K562 (cell line): ENCODE measurements around the gene RAB5B. TPM values are rescaled to one million over a fixed set of nuclear protein-coding genes. Genes with fewer than 3 reads are reported as not detected.

ENCODE experiments used
- ARID2 ChIP-seq: fragments of 450-650 bp; IDR thresholded peaks from 2 replicates; pipeline ENCODE4 v1.6.1; 2017; ENCODE audit warnings: antibody characterized with exemption, mild to moderate bottlenecking
- BDP1 ChIP-seq: IDR thresholded peaks from 3 replicates; pipeline ENCODE4 v1.6.1; 2011; ENCODE audit not compliant: insufficient read length, insufficient read depth
- CREBBP ChIP-seq: IDR thresholded peaks from one replicate; pipeline ENCODE4 v1.6.1; 2012; ENCODE audit warnings: low read depth, mild to moderate bottlenecking, control low read depth, inconsistent platforms, low read length
- E4F1 ChIP-seq: fragments of 250-450 bp; sonication (Bioruptor Pico); IDR thresholded peaks from 2 replicates; pipeline ENCODE4 v1.5.0; 2021; ENCODE audit warnings: mild to moderate bottlenecking, borderline replicate concordance
- ETV5 ChIP-seq: sonication (generic); formaldehyde crosslinking; IDR thresholded peaks from 2 replicates; pipeline ENCODE4 v1.4.0; 2020; ENCODE audit warnings: low read depth, mild to moderate bottlenecking, missing genetic modification reagents
- GMEB1 ChIP-seq: fragments of 250-450 bp; sonication (Bioruptor Pico); IDR thresholded peaks from 2 replicates; pipeline ENCODE4 v1.4.0; 2020; ENCODE audit warnings: mild to moderate bottlenecking
- HDAC1 ChIP-seq, 2 experiments: fragments of 450-650 bp; IDR thresholded peaks; 2 replicates each; pipeline ENCODE4 v1.6.1; 2016 to 2017; ENCODE audit warnings: inconsistent platforms in 1 of 2, mild to moderate bottlenecking in 1 of 2, moderate library complexity in 1 of 2
- HES1 ChIP-seq: fragments of 450-650 bp; IDR thresholded peaks from 2 replicates; pipeline ENCODE4 v1.6.1; 2016; ENCODE audit warnings: low read depth, mild to moderate bottlenecking, moderate library complexity
- HNRNPL ChIP-seq: fragments of 200-400 bp; formaldehyde crosslinking; IDR thresholded peaks from 2 replicates; pipeline ENCODE4 v1.6.1; 2017; ENCODE audit warnings: low read depth, mild to moderate bottlenecking, low read length
- HNRNPLL ChIP-seq: fragments of 200-400 bp; formaldehyde crosslinking; IDR thresholded peaks from 2 replicates; pipeline ENCODE4 v1.6.1; 2017; ENCODE audit warnings: low read length, low read depth, mild to moderate bottlenecking; ENCODE audit not compliant: poor library complexity, severe bottlenecking
- IFI16 ChIP-seq: fragments of 250-450 bp; sonication (Bioruptor Pico); IDR thresholded peaks from 2 replicates; pipeline ENCODE4 v2.1.2; 2022; ENCODE audit warnings: mild to moderate bottlenecking, inconsistent platforms
- NCOA4 ChIP-seq: fragments of 450-650 bp; IDR thresholded peaks from 2 replicates; pipeline ENCODE4 v1.6.1; 2018; ENCODE audit warnings: mild to moderate bottlenecking; ENCODE audit not compliant: partially characterized antibody
- NFRKB ChIP-seq: fragments of 450-650 bp; IDR thresholded peaks from 2 replicates; pipeline ENCODE4 v1.6.1; 2016; ENCODE audit warnings: low read depth
- NR1H2 ChIP-seq: sonication (generic); formaldehyde crosslinking; IDR thresholded peaks from 2 replicates; pipeline ENCODE4 v1.4.0; 2020; ENCODE audit warnings: mild to moderate bottlenecking, missing genetic modification reagents
- PHF21A ChIP-seq: fragments of 450-650 bp; IDR thresholded peaks from 2 replicates; pipeline ENCODE4 v1.6.1; 2017; ENCODE audit warnings: low read depth, borderline replicate concordance
- SIX5 ChIP-seq, 2 experiments: IDR thresholded peaks; 2 replicates each; pipeline ENCODE4 v1.6.1; 2011; ENCODE audit warnings: low read length in 2 of 2, borderline replicate concordance in 1 of 2, low read depth in 1 of 2, mild to moderate bottlenecking in 1 of 2, moderate library complexity in 1 of 2; ENCODE audit not compliant: insufficient read depth in 1 of 2
- SMAD4 ChIP-seq: fragments of 250-450 bp; sonication (Bioruptor Pico); conservative IDR thresholded peaks from 2 replicates; pipeline ENCODE4 v1.8.0; 2021; ENCODE audit warnings: inconsistent platforms, mild to moderate bottlenecking, moderate library complexity
- TAF15 ChIP-seq: fragments of 200-400 bp; formaldehyde crosslinking; IDR thresholded peaks from 2 replicates; pipeline ENCODE4 v1.6.1; 2017; ENCODE audit warnings: mild to moderate bottlenecking, low read depth, low read length, moderate library complexity
- TFAM ChIP-seq: fragments of 250-450 bp; sonication (Bioruptor Pico); conservative IDR thresholded peaks from 2 replicates; pipeline ENCODE4 v1.5.0; 2021; ENCODE audit warnings: mild to moderate bottlenecking, moderate library complexity
- USF1 ChIP-seq: sonication (generic); formaldehyde crosslinking; IDR thresholded peaks from 2 replicates; pipeline ENCODE4 v1.9.0; 2022; ENCODE audit warnings: mild to moderate bottlenecking, missing genetic modification reagents
- ZBTB1 ChIP-seq: sonication (generic); formaldehyde crosslinking; IDR thresholded peaks from 2 replicates; pipeline ENCODE4 v1.8.1; 2023; ENCODE audit warnings: missing genetic modification reagents, low read depth, mild to moderate bottlenecking, borderline replicate concordance
- ZNF239 ChIP-seq: fragments of 250-450 bp; sonication (Bioruptor Pico); IDR thresholded peaks from 2 replicates; pipeline ENCODE4 v1.4.0; 2020; ENCODE audit warnings: mild to moderate bottlenecking
- ZNF699 ChIP-seq: fragments of 250-450 bp; sonication (Bioruptor Pico); IDR thresholded peaks from 2 replicates; pipeline ENCODE4 v1.8.0; 2021; ENCODE audit warnings: mild to moderate bottlenecking, moderate library complexity; ENCODE audit not compliant: insufficient replicate concordance
- polyA plus RNA-seq, 8 experiments: library from polyadenylated mRNA; depleted of rRNA in 4 of 8; stranded (reverse) in 5 of 8; unstranded in 3 of 8; fragments of >200 nt; fragmentation: Nextera tagmentation in 2 of 8; fragmentation: Illumina TruSeq in 1 of 8; extraction: Ambion mirVana in 2 of 8; extraction: Trizol in 1 of 8; gene quantifications; 2 replicates each; pipeline versions ENCODE4 v1.2.1 to v1.2.3, GENCODE V29; 2011 to 2014; ENCODE audit warnings: inconsistent platforms in 1 of 8, missing spikeins in 1 of 8
- total RNA-seq, 7 experiments: library from RNA; depleted of rRNA in 6 of 7; stranded (reverse); fragments of >200 nt in 6 of 7; fragmentation: Illumina TruSeq in 2 of 7; extraction: Trizol in 2 of 7; gene quantifications; 2 replicates each; pipeline versions ENCODE4 v1.2.1 to v1.2.3, GENCODE V29; 2011 to 2021; ENCODE audit warnings: low replicate concordance in 1 of 7

Gene RAB5B
- total and polyA plus RNA-seq, 9 of the 15 experiments (the other 6 are each of a cell fraction or from before 2014, with no cell fraction given), result 6.8 to 73.8 (median 25.2) TPM

GRCh38 chr12:56041552-56042429 lies 67.9 kb downstream of the RAB5B start, which contains the start of gene RPS26 (continued):
- TF ChIP-seq E4F1 (CRISPR knock-in tag) (no peak), HDAC1 (IDR thresholded peaks at IDR 0.05) (peak; percentile 89 to 93), BDP1 (no peak), ZBTB1 (no peak), NFRKB (peak; percentile 98), IFI16 (CRISPR knock-in tag) (no peak), ZNF699 (CRISPR knock-in tag) (no peak), ARID2 (no peak), TAF15 (no peak), NR1H2 (peak; percentile 34; the same call in 1 of the 2 replicates), GMEB1 (CRISPR knock-in tag) (peak; percentile 93), HES1 (peak; percentile 79; the same call in 1 of the 2 replicates), USF1 (CRISPR knock-in tag) (no peak), ETV5 (CRISPR knock-in tag) (peak; percentile 95), TFAM (CRISPR knock-in tag) (no peak), NCOA4 (no peak), PHF21A (peak; percentile 54; the same call in 1 of the 2 replicates), SIX5 (IDR thresholded peaks at IDR 0.05; ENCODE audit: borderline replicate concordance in 1 of 2, insufficient read depth in 1 of 2, low read depth in 1 of 2, low read length in 2 of 2) (peak; percentile 85 to 87), CREBBP (no peak), SMAD4 (peak; percentile 89), ZNF239 (CRISPR knock-in tag) (peak; percentile 34; the same call in 1 of the 2 replicates), HNRNPL (no peak), HNRNPLL (peak; percentile 59)
